Pancreas (tissue), 10 donors: ENCODE results near the gene METAP1D. TPM values are rescaled to one million over a fixed set of nuclear protein-coding genes. Genes with fewer than 3 reads are reported as not detected.

Source experiments
- ATAC-seq, 4 donors: fragments of 200-7000 bp; cut with Tn5 transposase; one replicate each; pipeline versions ENCODE4 v1.8.0 to v1.9.1; 2020; ENCODE audit warnings: mild to moderate bottlenecking in 4 of 4, moderate library complexity in 4 of 4
- DNase-seq, 6 donors: peaks; one replicate each; pipeline ENCODE4 v3.0.0-alpha.2; 2020
- FAIRE-seq: peaks from 2 replicates; lab custom pipeline; 2012; peaks lifted over from hg19 to GRCh38; lab: Jason Lieb, UNC
- H3K27ac ChIP-seq, 4 donors: fragments of 200-600 bp; sonication (generic); 1 replicate in 3 of 4; 2 replicates in 1 of 4; pipeline versions ENCODE4 v1.5.0 to v1.8.0; 2020
- H3K27me3 ChIP-seq, 4 donors: fragments of 200-600 bp; one replicate each; pipeline ENCODE4 v1.8.0; 2021
- H3K36me3 ChIP-seq, 3 donors: fragments of 200-600 bp; sonication (generic) in 1 of 3; one replicate each; pipeline versions ENCODE4 v1.5.0 to v1.8.0; 2020 to 2021
- H3K4me1 ChIP-seq, 3 donors: fragments of 200-600 bp; one replicate each; pipeline ENCODE4 v1.8.0; 2021
- H3K4me3 ChIP-seq, 4 donors: fragments of 200-600 bp; sonication (generic) in 2 of 4; one replicate each; pipeline versions ENCODE4 v1.5.0 to v1.8.0; 2020 to 2021
- H3K9me3 ChIP-seq, 4 donors: fragments of 200-600 bp; one replicate each; pipeline ENCODE4 v1.8.0; 2021
- CTCF ChIP-seq, 4 donors: fragments of 200-600 bp; sonication (generic) in 3 of 4; IDR thresholded peaks; one replicate each; pipeline versions ENCODE4 v1.5.0 to v1.8.0; 2021; ENCODE audit warnings: antibody characterized with exemption in 4 of 4
- WGBS, 2 donors: extraction: QIAGEN DNeasy Blood & Tissue Kit; methylation state at CpG; one replicate each; pipeline ENCODE4 v1.1.7; 2013; 5-methylcytosine and 5-hydroxymethylcytosine counted together
- intact Hi-C, 3 donors: fragments of 100-400 bp; cut with DNase I; formaldehyde crosslinking; loops; one replicate each; pipeline versions ENCODE4 v1.11.1 to v1.14.2; 2022
- polyA plus RNA-seq, 2 donors: library from polyadenylated mRNA; stranded (reverse); fragments of 200-250 nt; gene quantifications; one replicate each; pipeline ENCODE4 v1.2.3, GENCODE V29; 2013
- total RNA-seq, 6 donors: library from RNA; stranded (reverse); fragmentation: NEBNext Ultra II Directional in 4 of 6; extraction: Animal tissue kit (Norgen Biotek cat#: 25700) in 4 of 6; gene quantifications; one replicate each; pipeline versions ENCODE4 v1.2.1 to v1.2.4, GENCODE V29; 2021 to 2023
- donor health status: healthy with polysubstance abuse.
- donor health status: DM: no; HTN: no; CAD: no; lungs with moderate emphysema.
- donor health status: DM: no; HTN: no; CAD: no.
- donor health status: control.
- donor health status: control.
- donor health status: Bipolar disorder and iron deficiency.
- donor health status: DM: yes; HTN: yes; CAD: no.
- donor health status: DM: no; HTN: no; CAD: no.
- donor health status: DM: no; HTN: no; CAD: no.
- donor health status: DM: yes; HTN: yes; CAD: no.

The METAP1D gene
- total and polyA plus RNA-seq, 8 donors = 3.0 to 11.4 (median 4.6) TPM

- TF ChIP-seq CTCF (IDR thresholded peaks at IDR 0.05) = no peak
- ATAC-seq = no peak
- 9% methylated on average over 12 to 13 of the region's 13 CpGs for WGBS, 2 donors
- Histone ChIP-seq H3K27ac (no peak overlapping the region), H3K4me1 (peaks cover 8 to 34% (median 21%) of the 10 kb centered on the region in 3 donors), H3K9me3 (no peaks in the 10 kb centered on the region), H3K36me3 (no peaks in the 10 kb centered on the region), H3K27me3 (peaks cover 3 to 58% (median 20%) of the 10 kb centered on the region in 4 donors), H3K4me3 (peak overlapping the region in 1 of 4 donors; percentile 30)
- intact Hi-C loops = loop anchor here in 1 of 3 donors (10.0 kb wide), 1 partner anchor 285 kb away; no protein-coding TSS in a partner anchor
- DNase-seq = no peak
- no peak for FAIRE-seq
These were observed 99.8 kb downstream of the METAP1D start for GRCh38 chr2:172099472-172100079.

DNA sequence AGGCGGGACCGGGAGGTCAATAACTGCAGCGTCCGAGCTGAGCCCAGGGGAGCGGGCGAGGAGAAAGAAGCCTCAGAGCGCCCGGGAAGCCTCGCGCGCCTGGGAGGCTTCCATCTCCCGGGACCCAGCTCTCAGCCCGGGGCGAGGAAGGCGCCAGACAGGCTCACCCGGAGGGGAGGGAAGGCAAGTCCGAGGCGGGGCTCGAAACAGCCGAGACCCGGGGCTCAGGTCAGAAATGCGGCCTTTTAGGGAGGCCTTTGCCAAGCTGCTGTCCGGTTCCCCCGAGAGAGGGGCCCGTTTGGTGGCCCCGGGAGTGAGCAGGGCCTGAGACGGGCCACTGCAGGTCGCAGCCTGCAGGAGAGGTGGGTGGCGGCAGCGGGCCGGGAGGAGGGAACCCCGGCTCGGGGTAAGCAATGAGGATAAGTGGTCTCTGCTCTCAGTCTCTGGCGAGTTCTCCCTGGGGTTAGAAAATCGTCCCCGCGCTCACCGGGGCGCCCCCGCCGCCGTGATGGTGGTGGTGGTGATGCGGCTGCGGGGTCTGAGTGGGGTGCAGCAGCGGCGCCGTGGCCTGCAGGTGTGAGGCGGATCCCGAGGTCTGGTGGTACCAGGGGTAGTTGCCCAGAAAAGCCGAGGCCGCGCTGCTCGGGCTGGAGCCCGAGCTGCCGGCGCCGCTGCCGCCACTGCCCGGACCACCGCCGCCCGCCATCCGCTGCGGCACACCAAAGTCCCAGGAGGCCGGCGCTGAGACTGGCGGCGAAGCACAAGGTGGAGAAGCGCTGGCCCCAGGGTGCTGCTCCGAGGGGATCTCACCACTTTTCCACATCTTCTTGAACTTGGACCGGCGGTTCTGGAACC lies 100.6 kb downstream of the METAP1D start:
- H3K27ac ChIP-seq = no peak overlapping the region
- peaks cover 3 to 59% (median 23%) of the 10 kb centered on the region in 4 donors for H3K27me3 ChIP-seq
- intact Hi-C loops = loop anchor here in 1 of 3 donors (10.0 kb wide), 1 partner anchor 286 kb away; no protein-coding TSS in a partner anchor
- ATAC-seq (no peak), FAIRE-seq (no peak), DNase-seq (peak in 1 of 6 donors; percentile 71)
- H3K36me3 ChIP-seq = no peaks in the 10 kb centered on the region
- H3K4me1 ChIP-seq = peaks cover 8 to 27% (median 21%) of the 10 kb centered on the region in 3 donors
- no peak for TF ChIP-seq CTCF (IDR thresholded peaks at IDR 0.05)
- WGBS, 2 donors = 10 to 11% methylated on average over 63 to 72 of the region's 72 CpGs
- H3K4me3 ChIP-seq = no peak overlapping the region
- H3K9me3 ChIP-seq = no peaks in the 10 kb centered on the region

GRCh38 chr2:172100935-172101820 lies 101.4 kb downstream of the METAP1D start:
- intact Hi-C loops = loop anchor here in 1 of 3 donors (10.0 kb wide), 1 partner anchor 286 kb away; no protein-coding TSS in a partner anchor
- ATAC-seq = no peak
- Histone ChIP-seq H3K27me3 (peaks cover 5 to 61% (median 23%) of the 10 kb centered on the region in 4 donors), H3K9me3 (no peaks in the 10 kb centered on the region), H3K36me3 (no peaks in the 10 kb centered on the region), H3K4me3 (peak overlapping the region in 1 of 4 donors; percentile 58), H3K27ac (no peak overlapping the region), H3K4me1 (peaks cover 8 to 25% (median 16%) of the 10 kb centered on the region in 3 donors)
- DNase-seq = peak in 1 of 6 donors; percentile 63
- no peak for FAIRE-seq
- 13 to 16% methylated on average over 48 to 54 of the region's 54 CpGs for WGBS, 2 donors
- TF ChIP-seq CTCF (IDR thresholded peaks at IDR 0.05) = no peak

DNA sequence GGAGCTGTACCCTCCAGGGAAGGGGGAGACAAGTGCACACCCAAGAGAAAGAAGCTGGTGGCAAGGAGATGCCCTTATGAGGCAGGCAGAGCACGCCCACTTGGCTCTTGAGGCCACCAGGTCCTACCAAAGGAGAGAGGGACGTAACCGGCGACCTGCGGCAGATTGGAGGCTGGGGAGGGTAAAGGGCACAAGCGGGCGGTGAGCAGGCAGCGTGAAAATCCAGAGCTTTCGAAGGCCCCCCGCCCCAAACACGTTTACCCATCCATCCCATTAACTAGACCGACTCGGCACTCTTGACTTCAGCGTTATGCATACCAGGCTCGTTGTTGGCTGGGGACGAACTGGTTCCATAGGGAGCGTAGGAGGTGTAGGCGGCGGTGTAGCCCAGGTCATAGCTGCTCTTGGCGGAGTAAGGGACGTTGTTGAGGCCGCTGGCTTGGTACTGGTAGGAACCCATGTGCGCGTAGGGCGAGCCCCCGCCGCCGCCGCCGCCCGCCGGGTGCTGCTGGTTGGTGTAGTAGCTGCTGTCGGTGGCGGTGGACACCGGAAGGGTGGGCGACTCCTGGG lies 102.2 kb downstream of the METAP1D start:
- Histone ChIP-seq H3K4me1 (peaks cover 8 to 29% (median 10%) of the 10 kb centered on the region in 3 donors), H3K36me3 (no peaks in the 10 kb centered on the region), H3K27ac (no peak overlapping the region), H3K4me3 (peak overlapping the region; percentile 10 to 58 (median 30)), H3K9me3 (no peaks in the 10 kb centered on the region), H3K27me3 (peaks cover 10 to 62% (median 23%) of the 10 kb centered on the region in 4 donors)
- no peak for TF ChIP-seq CTCF (IDR thresholded peaks at IDR 0.05)
- FAIRE-seq (no peak), ATAC-seq (peak; percentile 7 to 26 (median 16)), DNase-seq (peak in 2 of 6 donors; percentile 19 to 77)
- WGBS, 2 donors = 10 to 12% methylated on average over 35 to 36 of the region's 36 CpGs
- intact Hi-C loops = loop anchor here in 1 of 3 donors (10.0 kb wide), 1 partner anchor 287 kb away; no protein-coding TSS in a partner anchor
